Mammary epithelial cell (primary cell): ENCODE measurements around the gene KCTD10.

Source experiments
- EZH2 ChIP-seq: IDR thresholded peaks from 2 replicates; pipeline ENCODE4 v1.6.1; 2012; ENCODE audit warnings: low read length, inconsistent platforms, borderline replicate concordance
- TF ChIP-seq, protein P1 (sequence below), 2 donors: IDR thresholded peaks in 1 of 2; conservative IDR thresholded peaks in 1 of 2; 2 replicates each; pipeline ENCODE4 v1.5.1; 2011 to 2012; ENCODE audit warnings: inconsistent platforms in 2 of 2, low read length in 2 of 2, mild to moderate bottlenecking in 2 of 2, control low read depth in 1 of 2, low read depth in 1 of 2; ENCODE audit not compliant: insufficient read depth in 1 of 2; ENCODE audit errors: extremely low read depth in 1 of 2

DNA sequence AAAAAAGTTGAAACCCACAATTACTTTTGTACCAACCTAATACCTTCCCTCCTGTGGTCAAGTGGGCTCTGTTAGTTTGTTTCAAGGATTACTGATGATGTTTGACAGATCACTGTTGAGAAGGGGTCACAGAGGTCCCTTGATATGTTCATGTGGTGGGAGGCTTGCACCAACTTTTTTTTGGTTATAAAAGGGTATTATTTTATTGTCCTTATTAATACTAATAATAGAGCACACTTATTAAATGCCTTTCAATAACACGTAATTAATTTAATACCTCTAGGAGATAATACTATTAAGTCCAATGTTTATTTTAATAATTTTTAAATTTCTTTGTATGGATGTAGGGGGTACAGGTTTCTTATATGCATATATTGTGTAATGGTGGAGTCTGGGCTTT lies 4.8 kb upstream of the KCTD10 start:
- TF ChIP-seq, protein P1, sequence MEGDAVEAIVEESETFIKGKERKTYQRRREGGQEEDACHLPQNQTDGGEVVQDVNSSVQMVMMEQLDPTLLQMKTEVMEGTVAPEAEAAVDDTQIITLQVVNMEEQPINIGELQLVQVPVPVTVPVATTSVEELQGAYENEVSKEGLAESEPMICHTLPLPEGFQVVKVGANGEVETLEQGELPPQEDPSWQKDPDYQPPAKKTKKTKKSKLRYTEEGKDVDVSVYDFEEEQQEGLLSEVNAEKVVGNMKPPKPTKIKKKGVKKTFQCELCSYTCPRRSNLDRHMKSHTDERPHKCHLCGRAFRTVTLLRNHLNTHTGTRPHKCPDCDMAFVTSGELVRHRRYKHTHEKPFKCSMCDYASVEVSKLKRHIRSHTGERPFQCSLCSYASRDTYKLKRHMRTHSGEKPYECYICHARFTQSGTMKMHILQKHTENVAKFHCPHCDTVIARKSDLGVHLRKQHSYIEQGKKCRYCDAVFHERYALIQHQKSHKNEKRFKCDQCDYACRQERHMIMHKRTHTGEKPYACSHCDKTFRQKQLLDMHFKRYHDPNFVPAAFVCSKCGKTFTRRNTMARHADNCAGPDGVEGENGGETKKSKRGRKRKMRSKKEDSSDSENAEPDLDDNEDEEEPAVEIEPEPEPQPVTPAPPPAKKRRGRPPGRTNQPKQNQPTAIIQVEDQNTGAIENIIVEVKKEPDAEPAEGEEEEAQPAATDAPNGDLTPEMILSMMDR (conservative IDR thresholded peaks at IDR 0.05 in 1 of 2, IDR thresholded peaks at IDR 0.05 in 1 of 2; ENCODE audit: extremely low read depth in 1 of 2, insufficient read depth in 1 of 2, low read depth in 1 of 2, low read length in 2 of 2): no peak
- no peak for TF ChIP-seq EZH2
